GM21423 (cell line): ENCODE results near the gene MRPL49.

Experiments
- ATAC-seq: cut with Tn5 transposase; IDR thresholded peaks from one replicate; pipeline ENCODE4 v1.9.1; 2021; ENCODE audit warnings: mild to moderate bottlenecking, moderate library complexity; ENCODE audit not compliant: unreplicated experiment

Gene MRPL49

DNA sequence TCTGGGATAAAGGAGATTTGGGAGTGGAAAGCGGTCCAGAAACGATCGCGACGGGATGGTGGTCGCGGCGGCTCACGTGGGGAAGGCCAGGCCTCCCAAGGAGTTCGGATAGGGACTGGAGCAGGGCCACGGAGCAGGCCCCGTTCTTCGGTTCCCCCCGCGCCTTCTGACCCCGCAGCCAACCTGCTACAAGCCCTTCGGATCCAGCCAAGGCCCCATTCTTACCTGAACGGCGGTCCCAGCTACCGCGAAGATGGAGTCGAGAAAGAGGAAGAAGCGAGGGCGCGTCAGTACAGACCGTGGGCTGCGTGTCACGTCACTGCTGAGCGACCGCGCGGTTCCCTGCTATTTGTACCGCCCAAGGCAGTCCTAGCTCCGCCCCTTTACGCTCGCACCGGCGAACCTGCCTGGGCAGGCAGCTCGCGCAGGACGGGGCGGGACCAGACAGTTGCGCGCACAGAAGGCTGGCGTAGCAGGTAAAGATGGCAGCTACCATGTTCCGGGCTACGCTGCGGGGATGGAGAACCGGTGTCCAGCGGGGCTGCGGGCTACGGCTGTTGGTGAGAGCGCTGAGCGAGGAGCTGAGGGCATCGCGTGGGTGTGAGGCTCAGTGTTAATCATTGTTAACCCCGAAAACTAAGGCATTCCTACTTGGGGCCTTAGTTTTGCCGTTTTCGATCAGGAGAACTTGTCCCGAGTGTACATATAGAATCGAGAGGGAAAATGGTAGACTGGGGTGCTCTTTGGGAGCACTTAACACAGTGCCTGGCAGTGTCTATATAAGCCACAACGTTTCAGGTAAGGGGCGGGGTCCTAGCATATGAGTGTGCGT lies at the start of gene MRPL49, which contains the start of gene FAU:
TSS of gene MRPL49 (plus strand) at position 457 of the 832 bp plus-strand sequence. CDS start at position 483, 26 bp downstream.
TSS of gene FAU (minus strand) at position 270 of the 832 bp plus-strand sequence. CDS start 321 bp downstream, outside the sequence.
- peak; percentile 65 for ATAC-seq

DNA sequence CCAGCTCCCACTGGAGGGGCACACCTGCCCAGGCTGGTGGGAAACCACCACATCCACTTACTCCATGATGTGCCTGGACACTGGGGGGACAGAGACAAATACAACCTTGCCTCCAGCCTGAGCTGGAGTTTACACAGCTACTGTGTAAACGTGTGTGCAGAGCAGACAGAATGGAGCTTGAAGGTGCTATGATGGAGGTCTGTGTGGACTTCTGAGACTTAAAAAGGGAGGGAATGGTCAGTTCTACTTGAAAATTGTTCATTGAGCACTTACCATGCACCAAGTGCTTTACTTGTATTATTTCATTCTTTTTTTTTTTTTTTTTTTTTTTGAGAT lies 49.5 kb upstream of the MRPL49 start:
- ATAC-seq = no peak

DNA sequence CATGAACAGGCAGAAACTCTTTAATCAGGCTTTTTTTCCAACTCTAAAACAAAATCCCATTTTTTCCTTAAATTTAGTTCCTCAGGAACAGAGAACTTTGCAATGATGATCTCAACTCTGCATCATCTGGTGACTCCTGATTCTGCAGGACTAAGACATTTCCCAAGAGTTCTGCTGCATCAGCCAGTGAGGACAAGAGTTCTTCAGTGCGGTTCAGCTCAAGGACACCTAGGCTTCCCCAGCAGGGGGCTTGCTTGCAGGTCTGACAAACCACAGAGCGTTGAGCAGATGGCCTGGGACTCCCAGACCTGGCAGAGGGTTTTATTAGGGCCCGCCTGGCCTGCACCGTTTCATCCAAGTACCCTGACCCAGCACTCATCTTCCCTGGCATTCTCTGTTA lies 44.7 kb upstream of the MRPL49 start:
- ATAC-seq = no peak

DNA sequence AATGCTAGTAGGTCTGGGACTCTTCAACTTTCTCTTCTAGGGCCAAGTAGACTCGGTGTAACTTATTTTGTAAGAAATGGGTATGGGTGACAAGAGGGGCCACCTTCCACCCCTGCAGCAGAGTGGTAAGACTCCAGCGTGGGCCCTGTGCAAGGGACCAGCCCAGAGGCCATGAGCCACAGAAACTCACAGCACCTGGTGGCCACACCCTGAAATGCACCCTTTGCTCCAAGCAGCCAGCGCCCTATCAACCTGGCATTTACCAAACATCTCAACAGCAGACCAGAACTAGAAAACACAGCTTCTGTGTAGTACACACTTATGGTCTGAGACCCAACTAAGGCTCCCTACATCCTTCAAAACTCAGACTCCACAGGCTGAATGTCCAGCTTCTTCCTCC lies 44.0 kb upstream of the MRPL49 start:
- ATAC-seq = no peak

DNA sequence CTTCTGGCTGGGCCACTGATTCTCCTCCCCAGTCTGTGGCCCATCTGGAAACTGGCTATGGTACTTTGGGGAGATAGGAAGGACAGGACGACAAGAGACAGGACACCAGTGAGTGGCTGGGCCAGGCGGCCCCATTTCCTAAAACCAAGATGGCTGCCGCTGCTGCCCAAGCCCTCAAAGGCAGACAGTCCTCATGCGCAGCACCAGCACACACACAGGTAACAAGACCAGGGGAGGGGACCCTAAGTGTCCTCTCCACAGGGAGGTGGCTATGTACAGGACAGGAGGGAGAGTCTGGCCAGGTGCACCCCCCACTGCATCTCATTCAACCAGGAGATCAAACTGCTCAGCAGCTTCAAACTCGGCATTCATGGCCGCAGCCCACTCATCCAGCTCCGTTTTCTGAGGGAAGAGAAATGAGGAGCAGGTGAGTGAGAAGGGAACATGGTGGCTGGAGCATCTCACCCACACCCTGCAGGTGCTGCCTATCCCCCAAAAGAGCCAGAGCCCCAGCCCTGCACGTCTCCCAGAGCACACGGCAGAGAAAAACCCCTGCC lies 43.3 kb upstream of the MRPL49 start:
- no peak for ATAC-seq

DNA sequence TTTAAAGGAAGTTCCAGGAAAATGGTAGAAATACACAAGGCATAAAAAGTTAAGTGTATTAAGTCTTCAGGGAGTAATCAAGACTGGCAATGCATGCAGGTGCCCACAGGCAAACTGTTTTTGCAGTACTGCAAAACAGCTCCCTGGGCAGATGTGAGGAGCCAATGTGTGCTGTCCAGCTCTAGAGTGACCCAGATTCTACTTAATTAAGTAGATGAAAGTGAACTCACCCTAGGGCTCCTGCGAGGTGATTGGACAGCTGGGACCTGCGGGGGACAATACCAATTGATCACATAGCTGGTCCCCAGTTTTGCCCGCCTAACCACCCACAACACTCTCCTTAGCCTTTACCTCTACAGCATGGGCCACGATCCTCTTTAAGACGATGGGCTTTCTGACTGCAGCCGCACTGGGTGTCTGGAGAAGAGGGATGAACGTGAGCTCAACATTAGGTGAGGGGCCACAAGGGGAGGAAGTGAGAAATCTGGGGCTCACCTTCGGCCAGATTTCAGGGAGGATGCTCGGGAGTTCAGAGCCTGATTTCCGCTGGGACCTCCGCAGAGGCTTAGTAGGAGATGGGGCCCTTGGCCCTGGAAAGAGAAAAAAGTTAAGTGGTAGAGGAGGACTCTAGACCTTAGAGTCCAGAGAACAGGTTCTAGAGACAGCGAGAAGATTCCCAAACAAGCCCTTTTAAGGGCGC lies 38.8 kb upstream of the MRPL49 start:
- peak; percentile 6 for ATAC-seq

DNA sequence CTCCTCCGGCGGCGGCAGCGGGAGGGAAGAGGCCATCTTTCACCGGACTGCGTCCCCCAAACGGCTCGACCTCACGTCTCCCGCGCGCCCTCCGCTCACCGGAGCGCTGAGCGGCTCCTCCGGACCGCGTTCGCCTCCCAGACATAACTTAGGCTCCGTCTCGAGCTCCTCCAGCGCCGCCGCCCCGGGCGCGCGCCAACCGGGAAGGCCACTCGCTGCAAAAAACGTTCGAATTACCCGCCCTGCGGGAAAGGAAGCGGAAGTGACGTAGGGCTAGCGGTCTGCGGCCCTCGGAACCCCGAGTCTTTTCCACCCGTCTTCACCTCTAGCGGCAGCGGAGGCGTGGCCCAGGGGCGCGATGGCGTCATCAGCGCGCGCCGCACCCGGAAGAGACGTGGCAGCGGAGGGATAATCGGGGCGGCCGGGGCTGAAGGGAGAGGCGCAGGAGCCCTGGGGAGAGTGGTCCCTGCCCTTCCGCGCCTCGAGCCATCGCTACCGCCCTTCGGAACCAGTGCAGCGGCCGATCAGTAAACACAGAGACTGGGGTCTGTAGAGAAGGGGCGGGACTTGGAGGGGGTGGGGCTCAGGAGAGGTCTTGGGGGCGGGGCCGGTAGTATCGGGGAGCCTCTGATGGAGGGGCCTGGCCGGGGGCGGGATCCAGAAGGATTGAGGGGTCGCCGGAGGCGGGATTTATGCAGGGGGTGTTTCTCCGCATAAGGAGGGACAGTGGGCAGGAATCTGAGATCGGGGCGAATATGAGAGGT lies 38.1 kb upstream of the MRPL49 start, which contains the start of the genes CDCA5 and ZFPL1:
TSS of gene CDCA5 (minus strand) at position 207 of the 764 bp plus-strand sequence. CDS start at position 145, 62 bp downstream.
TSS of gene ZFPL1 (plus strand) at position 389 of the 764 bp plus-strand sequence. CDS start 477 bp downstream, outside the sequence.
- ATAC-seq = peak; percentile 85

DNA sequence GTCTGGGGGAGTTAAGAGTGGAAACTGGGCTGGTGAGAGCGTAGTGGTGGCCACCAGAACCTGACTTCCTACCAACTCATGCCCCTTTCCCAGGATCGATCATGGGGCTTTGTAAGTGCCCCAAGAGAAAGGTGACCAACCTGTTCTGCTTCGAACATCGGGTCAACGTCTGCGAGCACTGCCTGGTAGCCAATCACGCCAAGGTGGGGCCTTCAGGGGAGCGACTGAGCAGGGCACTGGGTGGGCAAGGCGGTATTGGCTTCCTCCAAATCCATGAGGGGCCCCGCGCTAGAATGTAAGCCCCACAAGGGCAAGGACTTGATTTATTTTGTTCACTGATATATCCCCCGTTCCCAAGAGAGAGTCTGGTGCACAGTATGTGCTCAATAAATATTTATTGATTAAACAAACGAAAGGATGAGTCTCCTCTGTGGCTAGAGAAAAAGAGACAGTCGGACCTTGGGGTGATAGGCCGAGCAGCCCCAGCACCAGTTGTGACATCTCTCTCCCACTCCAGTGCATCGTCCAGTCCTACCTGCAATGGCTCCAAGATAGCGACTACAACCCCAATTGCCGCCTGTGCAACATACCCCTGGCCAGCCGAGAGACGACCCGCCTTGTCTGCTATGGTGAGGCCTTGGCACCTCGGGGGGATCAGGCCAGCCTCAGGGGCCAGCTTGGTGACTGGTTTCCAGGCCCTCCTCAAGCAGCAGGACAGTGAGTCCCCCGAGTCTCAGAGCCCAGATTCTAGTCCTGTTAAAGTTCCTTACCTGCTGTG lies 37.3 kb upstream of the MRPL49 start:
- ATAC-seq = no peak

DNA sequence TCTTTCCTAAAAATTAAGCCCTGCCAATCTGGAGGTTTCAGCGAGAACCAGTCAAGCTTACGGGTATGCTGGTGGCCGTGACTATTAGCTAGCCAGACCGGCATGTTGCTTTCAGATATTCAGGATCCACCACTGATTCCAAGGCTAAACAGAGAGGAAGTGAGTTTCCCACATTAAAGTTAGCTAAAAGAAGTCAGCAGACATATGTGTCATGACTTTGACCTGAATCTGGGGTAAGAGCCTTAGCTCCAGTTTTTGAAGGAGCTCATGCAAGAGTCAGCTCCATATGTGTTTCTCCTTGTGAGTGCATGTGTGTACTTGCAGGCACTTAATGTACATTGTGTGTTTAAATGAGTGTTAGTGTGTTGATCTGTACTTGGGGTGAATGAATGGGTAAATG lies 36.7 kb upstream of the MRPL49 start:
- ATAC-seq = no peak

DNA sequence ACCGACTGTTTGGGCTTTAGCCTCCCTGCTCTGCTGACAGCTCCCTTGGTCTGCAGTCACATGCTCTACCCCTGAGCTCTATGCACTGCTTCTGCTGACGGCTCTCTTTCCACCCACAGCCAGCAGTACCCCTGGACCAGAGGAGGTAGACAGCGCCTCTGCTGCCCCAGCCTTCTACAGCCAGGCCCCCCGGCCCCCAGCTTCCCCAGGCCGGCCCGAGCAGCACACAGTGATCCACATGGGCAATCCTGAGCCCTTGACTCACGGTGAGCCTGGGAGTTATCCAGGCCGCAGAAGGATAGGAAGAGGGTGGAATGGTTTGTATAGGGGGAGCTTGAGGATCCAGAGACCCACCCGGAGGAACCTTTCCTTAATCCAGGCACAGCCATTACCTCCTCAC lies 35.3 kb upstream of the MRPL49 start:
- no peak for ATAC-seq

DNA sequence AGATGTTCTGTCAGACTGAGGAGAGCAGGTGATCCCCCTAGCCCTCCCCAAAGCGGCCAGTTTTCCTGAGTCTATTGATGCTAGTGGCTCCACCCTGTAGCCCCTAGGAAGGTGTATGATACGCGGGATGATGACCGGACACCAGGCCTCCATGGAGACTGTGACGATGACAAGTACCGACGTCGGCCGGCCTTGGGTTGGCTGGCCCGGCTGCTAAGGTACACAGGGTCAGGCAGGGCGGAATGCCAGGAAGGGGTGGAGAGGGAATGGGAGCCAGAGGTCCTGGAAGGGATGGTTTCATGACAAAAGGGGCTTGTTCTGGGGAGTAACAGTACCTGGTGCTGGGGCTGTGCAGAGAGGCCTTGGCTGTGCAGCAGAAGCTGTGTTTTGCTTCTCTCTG lies 34.9 kb upstream of the MRPL49 start:
- ATAC-seq = no peak

DNA sequence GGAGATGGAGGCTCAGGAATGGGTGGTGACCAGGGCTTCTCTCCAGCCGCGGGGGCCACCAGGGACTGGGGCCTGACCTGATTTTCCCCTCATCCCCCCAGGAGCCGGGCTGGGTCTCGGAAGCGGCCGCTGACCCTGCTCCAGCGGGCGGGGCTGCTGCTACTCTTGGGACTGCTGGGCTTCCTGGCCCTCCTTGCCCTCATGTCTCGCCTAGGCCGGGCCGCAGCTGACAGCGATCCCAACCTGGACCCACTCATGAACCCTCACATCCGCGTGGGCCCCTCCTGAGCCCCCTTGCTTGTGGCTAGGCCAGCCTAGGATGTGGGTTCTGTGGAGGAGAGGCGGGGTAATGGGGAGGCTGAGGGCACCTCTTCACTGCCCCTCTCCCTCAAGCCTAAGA lies 34.3 kb upstream of the MRPL49 start:
- ATAC-seq = no peak

DNA sequence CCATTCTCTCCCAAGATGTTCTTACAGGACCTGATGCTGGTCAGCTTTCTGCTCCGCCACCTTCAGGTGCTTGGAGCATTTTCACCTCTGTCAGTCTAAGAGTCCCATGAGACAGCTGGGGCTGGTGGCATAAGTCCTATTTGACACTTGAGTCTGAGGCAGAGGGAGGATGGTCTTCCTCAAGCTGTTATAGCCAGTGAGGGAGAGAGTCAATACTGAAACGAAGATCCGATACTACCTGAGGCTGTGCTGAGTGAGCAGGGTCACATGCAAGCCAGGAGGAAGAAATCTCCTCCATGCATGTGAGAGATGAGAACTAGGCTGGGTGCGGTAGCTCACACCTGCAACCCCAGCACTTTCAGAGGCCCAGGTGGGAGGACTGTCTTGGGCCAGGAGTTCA lies 32.5 kb upstream of the MRPL49 start:
- ATAC-seq = no peak

DNA sequence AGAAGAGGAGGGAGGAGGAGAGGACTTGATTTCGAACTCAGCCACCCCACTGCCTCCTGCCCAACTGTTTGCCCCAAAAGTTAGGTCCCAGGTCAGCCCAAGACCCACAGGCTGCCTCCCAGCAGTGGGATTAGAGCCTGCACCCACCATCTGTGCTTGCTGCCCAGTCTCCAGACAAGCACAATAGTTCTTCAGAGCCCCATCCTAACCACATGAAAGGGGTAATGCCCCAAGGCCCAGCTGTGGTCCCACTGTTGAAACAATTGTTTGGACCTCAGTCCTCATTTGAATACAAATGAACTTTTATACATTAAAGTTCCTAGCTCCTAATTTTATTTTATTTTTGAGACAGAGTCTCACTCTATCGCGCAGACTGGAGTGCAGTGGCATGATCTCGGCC lies 31.5 kb upstream of the MRPL49 start:
- no peak for ATAC-seq

DNA sequence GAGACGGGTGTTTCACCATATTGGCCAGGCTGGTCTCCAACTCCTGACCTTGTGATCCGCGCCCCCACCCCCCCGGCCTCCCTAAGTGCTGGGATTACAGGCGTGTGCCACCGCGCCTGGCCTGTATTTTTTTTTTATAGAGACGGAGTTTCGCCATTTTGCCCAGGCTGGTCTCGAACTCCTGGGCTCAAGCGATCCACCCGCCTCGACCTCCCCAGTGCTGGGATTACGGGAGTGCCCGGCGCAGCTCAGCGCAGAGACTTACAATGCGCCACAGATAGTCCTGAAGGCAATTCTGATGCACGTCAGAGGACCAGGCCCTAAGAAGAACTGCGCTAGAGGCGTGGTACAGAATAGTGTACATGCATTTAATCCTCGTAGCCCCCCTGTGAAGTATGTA lies 26.7 kb upstream of the MRPL49 start:
- no peak for ATAC-seq

DNA sequence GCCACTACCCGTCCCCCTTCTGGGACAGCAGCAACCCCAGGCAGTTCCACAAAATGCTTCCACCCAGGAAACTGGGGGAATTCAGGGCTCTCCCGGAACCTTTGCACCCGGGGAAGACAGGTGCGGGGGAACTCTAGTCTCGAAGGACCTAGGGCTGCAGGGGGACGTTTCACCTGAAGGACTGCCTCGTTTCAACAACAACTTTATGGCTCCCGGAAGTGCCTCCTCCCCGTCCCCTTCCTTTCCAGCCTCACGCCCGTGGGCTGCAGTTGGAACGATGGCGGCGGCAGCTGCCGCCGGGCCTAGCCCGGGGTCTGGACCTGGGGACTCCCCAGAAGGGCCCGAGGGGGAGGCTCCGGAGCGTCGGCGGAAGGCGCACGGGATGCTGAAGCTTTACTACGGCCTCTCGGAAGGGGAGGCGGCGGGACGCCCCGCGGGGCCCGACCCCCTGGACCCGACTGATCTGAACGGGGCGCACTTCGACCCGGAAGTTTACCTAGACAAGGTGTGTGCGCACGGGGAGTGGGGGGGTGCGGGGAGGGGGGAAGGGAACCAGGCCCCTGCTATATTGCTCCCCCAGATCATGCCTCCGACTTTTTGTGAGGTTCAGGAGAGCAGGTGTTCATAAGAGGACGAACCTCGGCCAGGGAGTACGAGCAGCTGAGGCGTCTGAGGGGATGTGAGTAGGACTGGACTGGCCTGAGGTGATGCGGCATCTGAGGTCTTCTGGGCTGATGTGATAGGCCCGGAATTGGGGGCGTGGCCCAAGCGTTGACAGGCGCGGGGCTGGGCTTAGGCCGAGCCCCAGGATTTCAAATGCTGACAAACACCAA lies 25.9 kb upstream of the MRPL49 start, which contains the start of gene VPS51:
TSS of gene VPS51 (plus strand) at position 241 of the 833 bp plus-strand sequence. CDS start at position 278, 37 bp downstream.
- ATAC-seq = peak; percentile 78

DNA sequence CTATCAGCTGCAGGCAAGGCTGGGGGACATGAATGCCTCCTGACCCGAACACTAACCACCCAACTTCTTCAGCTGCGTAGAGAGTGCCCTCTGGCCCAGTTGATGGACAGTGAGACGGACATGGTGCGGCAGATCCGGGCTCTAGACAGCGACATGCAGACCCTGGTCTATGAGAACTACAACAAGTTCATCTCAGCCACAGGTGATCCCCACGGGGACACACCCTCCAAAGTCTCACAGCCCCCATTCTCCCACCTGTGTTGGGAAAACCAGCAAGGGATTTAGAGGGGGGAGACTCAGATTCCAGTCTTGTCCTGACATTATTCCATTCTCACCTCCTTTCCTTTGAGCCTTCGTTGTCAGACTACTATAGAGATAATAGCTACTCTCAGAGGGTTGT lies 25.2 kb upstream of the MRPL49 start:
- ATAC-seq = no peak

DNA sequence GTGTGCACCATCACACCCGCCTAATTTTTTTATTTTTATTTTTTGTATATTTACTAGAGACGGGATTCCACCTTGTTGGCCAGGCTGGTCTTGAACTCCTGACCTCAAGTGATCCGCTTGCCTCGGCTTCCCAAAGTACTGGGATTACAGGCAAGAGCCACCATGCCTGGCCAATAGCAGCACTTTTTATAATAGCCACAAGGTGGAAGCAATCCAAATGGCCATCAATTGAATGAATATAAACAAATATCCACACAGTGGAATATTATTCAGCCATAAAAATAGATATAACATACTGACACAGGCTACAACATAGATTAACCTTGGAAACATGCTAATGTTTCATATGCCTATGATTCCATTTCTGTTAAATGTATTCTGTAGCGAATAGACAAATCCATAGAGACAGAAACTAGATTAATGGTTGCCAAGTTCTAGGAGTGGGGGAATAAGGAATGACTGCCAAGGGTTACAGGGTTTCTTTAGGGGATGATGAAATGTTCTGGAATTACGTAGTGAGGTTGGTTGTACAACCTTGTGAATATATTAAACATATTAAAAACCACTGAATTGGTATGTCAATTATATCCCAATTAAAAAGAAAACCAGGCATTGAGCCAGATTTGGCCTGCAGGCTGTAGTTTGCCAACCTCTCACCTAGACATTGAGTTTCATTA lies 21.3 kb upstream of the MRPL49 start:
- no peak for ATAC-seq
